Panc1 (cell line): ENCODE results near the gene SYT5. TPM values are rescaled to one million over a fixed set of nuclear protein-coding genes. Genes with fewer than 3 reads are reported as not detected.
A peak's percentile ranks its signal among the peaks of the same experiment; 100 is the strongest.

ENCODE experiments used
- ATAC-seq: fragments of 200-7000 bp; cut with Tn5 transposase; 2 replicates; pipeline ENCODE4 v1.9.1; 2020; ENCODE audit warnings: mild to moderate bottlenecking, moderate library complexity
- BruUV-seq: library from RNA; stranded (reverse); fragments of 400-500 nt; replicated peaks from 2 replicates; lab custom pipeline; 2021; lab: Mats Ljungman, UMichigan
- CTCF ChIA-PET: fragments of 300-600 bp; sonication (Branson Sonifier 250); formaldehyde crosslinking; loops from one replicate; lab custom pipeline; 2022; ENCODE audit warnings: antibody characterized with exemption; lab: Charles Lee
- POLR2A ChIA-PET: fragments of 300-600 bp; sonication (Branson Sonifier 250); formaldehyde crosslinking; loops from one replicate; lab custom pipeline; 2022; ENCODE audit warnings: antibody characterized with exemption; lab: Charles Lee
- DNase-seq: peaks from one replicate; pipeline ENCODE4 v3.0.0-alpha.2; 2010; ENCODE audit warnings: low read depth, low spot score
- H3K27ac ChIP-seq: 2 replicates; pipeline ENCODE4 v1.5.1; 2011; ENCODE audit warnings: mild to moderate bottlenecking, low read length, inconsistent platforms
- H3K27me3 ChIP-seq: fragments of 200-500 bp; sonication (Bioruptor generic); 2 replicates; pipeline ENCODE4 v1.6.0; 2014; ENCODE audit warnings: low read length, inconsistent platforms; ENCODE audit not compliant: control insufficient read depth, insufficient read depth
- H3K36me3 ChIP-seq: fragments of 200-500 bp; sonication (Bioruptor generic); 2 replicates; pipeline ENCODE4 v1.5.1; 2014; ENCODE audit warnings: inconsistent platforms, mild to moderate bottlenecking, low read length, moderate library complexity; ENCODE audit not compliant: control insufficient read depth, insufficient read depth
- H3K4me1 ChIP-seq: 2 replicates; pipeline ENCODE4 v1.5.1; 2011; ENCODE audit warnings: inconsistent platforms, mild to moderate bottlenecking, low read length, moderate library complexity; ENCODE audit not compliant: control insufficient read depth, insufficient read depth
- H3K4me3 ChIP-seq, 2 experiments: 2 replicates each; pipeline ENCODE4 v1.5.1; 2011 to 2012; ENCODE audit warnings: low read depth in 2 of 2, low read length in 2 of 2, mild to moderate bottlenecking in 2 of 2, inconsistent platforms in 1 of 2, moderate library complexity in 1 of 2
- H3K9me3 ChIP-seq: fragments of 200-500 bp; sonication (Bioruptor generic); 2 replicates; pipeline ENCODE4 v1.5.1; 2014; ENCODE audit warnings: low read depth, mild to moderate bottlenecking, inconsistent platforms, low read length, moderate library complexity; ENCODE audit not compliant: control insufficient read depth, insufficient read depth
- CTCF ChIP-seq: fragments of 450-650 bp; IDR thresholded peaks from 2 replicates; pipeline ENCODE4 v1.5.1; 2017; ENCODE audit warnings: mild to moderate bottlenecking
- POLR2AphosphoS5 ChIP-seq: IDR thresholded peaks from 2 replicates; pipeline ENCODE4 v1.6.1; 2012; ENCODE audit warnings: mild to moderate bottlenecking, low read depth, low read length, moderate library complexity
- REST ChIP-seq, 2 experiments: IDR thresholded peaks; 2 replicates each; pipeline ENCODE4 v1.6.1; 2011 to 2012; ENCODE audit warnings: low read depth in 2 of 2, control low read depth in 1 of 2, low read length in 1 of 2, mild to moderate bottlenecking in 1 of 2, moderate library complexity in 1 of 2; ENCODE audit not compliant: insufficient read depth in 1 of 2
- in situ Hi-C: cut with HindIII; loops from 2 replicates; pipeline ENCODE4 v1.10.0; 2016; ENCODE audit warnings: low sequenced_read_pairs, low pct_unique_long_range_greater_than_20kb
- intact Hi-C: fragments of 100-400 bp; cut with micrococcal nuclease; formaldehyde crosslinking; loops from one replicate; pipeline ENCODE4 v1.10.0; 2022; ENCODE audit not compliant: unreplicated experiment
- total RNA-seq: library from RNA; stranded (reverse); gene quantifications from one replicate; pipeline ENCODE4 v1.2.1, GENCODE V29; 2021; ENCODE audit not compliant: unreplicated experiment

SYT5 gene
- total RNA-seq, 1 experiment from 2014 or later: 3.2 TPM

- intact Hi-C loops: no loop called here
- H3K27ac ChIP-seq: no peak overlapping the region; the same call in 1 of the 2 replicates
- DNase-seq (no peak), ATAC-seq (no peak)
- POLR2A ChIA-PET: interaction anchor here (0.5 to 0.6 kb wide), 4 partner anchors 131 to 983 kb away, joined by 3 to 13 read pairs (median 8); no protein-coding TSS in a partner anchor
- CTCF ChIA-PET: interaction anchor here (0.6 to 1.5 kb wide), 5 partner anchors 12 to 466 kb away, joined by 3 to 22 read pairs (median 3); no protein-coding TSS in a partner anchor
- peaks cover 8% of the 10 kb centered on the region; the same call in 1 of the 2 replicates for H3K4me1 ChIP-seq
- BruUV-seq: no TSS peak
- H3K27me3 ChIP-seq: no peaks in the 10 kb centered on the region
- in situ Hi-C loops: no loop called here
- no peak for TF ChIP-seq REST (IDR thresholded peaks at IDR 0.05; ENCODE audit: insufficient read depth in 1 of 2, low read depth in 2 of 2, low read length in 1 of 2)
- no peak for TF ChIP-seq CTCF
- no peak for TF ChIP-seq POLR2AphosphoS5
- no peak overlapping the region for H3K4me3 ChIP-seq
- no peaks in the 10 kb centered on the region for H3K9me3 ChIP-seq
- H3K36me3 ChIP-seq: no peaks in the 10 kb centered on the region
These were observed 21.0 kb downstream of the SYT5 start for GRCh38 chr19:55158848-55159749.

GRCh38 chr19:55158423-55158822, 21.7 kb downstream of the SYT5 start:
- CTCF ChIA-PET: no interaction called here
- TF ChIP-seq POLR2AphosphoS5 (no peak), CTCF (no peak), REST (IDR thresholded peaks at IDR 0.05; ENCODE audit: insufficient read depth in 1 of 2, low read depth in 2 of 2, low read length in 1 of 2) (peak; percentile 55 to 68; a peak in 3 of 4 replicates)
- BruUV-seq: no TSS peak
- intact Hi-C loops: no loop called here
- Histone ChIP-seq H3K9me3 (no peaks in the 10 kb centered on the region), H3K27me3 (no peaks in the 10 kb centered on the region), H3K4me3 (no peak overlapping the region), H3K27ac (no peak overlapping the region; the same call in 1 of the 2 replicates), H3K4me1 (peaks cover 8% of the 10 kb centered on the region; the same call in 1 of the 2 replicates), H3K36me3 (no peaks in the 10 kb centered on the region)
- POLR2A ChIA-PET: interaction anchor here (0.7 kb wide), 1 partner anchor 42 kb away, joined by 9 read pairs; no protein-coding TSS in a partner anchor
- in situ Hi-C loops: no loop called here
- ATAC-seq (no peak), DNase-seq (no peak)
